GM18498 (cell line): Measurements from ENCODE around the gene IGSF21.
"Not testable (repeated sequence)": the region's sequence is repeated elsewhere in the genome, so short reads cannot be mapped to it uniquely, and the experiment has no call there.

ENCODE experiments used
- ATAC-seq: cut with Tn5 transposase; IDR thresholded peaks from one replicate; pipeline ENCODE4 v1.9.1; 2021; ENCODE audit warnings: mild to moderate bottlenecking, moderate library complexity; ENCODE audit not compliant: unreplicated experiment

The IGSF21 gene

DNA sequence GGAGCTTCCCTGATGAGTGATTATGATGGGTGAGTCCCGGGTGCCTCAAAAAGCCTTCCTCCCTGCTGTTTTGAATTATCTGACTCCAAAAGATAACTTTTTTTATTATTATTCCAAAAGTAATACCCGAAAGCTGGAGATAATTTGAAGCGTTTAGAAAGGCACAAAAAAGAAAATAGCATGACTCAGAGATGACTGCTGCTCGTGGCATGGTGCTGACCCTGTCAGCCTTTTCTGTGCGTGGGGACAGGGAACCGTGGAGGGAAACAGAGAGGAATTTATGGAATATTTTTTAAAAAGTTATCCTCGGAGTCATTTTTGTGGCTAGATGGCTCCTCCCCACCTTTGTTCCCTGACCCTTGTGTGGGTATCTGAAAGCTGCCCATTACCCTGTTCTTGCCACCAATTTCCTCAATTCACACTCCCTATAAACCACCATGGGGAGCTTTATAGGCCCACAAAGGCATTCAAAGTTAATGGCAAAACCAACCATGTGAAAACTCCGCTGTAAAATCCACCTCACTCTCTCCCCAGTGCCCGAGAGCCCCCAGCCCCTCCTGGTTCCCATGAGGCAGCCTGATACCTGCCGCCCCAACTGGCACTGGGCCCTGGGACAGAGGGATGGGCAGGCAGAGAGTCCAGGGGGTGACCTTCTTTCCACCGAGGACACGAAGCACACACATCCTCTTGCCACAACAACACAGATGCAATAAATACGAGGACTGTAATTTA, 37.5 kb downstream of the IGSF21 start:
- ATAC-seq: no peak

- no peak for ATAC-seq
These were observed 38.4 kb downstream of the IGSF21 start for GRCh38 chr1:18145851-18146618.

- no peak for ATAC-seq
These were observed 39.3 kb downstream of the IGSF21 start for GRCh38 chr1:18146886-18147285.

- ATAC-seq: no peak
These were observed 40.1 kb downstream of the IGSF21 start for GRCh38 chr1:18147672-18148071.

GRCh38 chr1:18148461-18148860, 40.9 kb downstream of the IGSF21 start:
- ATAC-seq: no peak

DNA sequence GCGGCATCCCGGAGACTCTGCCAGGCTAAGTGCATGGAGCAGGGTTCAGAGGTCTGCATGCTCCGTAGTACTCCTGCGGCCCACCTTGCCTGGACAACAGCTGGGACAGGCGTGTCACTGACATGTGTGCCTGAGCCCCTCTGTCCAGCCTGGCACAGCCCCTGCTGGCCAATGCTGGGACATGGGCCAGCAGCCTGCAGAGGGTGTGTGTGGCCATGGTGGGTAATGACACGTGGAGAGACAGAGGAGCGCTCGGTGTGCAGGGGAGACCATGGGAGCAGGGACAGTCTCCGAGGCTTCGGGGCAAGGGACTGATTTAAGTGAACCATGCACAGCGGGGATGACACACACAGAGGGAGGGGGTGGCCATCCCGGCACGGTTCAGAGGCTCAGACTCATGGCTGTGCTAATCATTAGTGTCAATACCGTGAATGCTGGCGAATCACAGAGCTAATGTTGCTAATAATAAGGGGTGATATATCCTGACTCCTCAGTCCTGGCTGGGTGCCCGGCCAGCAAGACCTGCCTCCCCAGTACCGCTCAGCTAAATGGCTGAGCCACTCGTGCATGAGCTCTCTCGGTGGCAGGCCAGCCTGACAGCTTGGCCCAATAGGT, 41.5 kb downstream of the IGSF21 start:
- ATAC-seq: no peak

- ATAC-seq: no peak
These were observed 44.0 kb downstream of the IGSF21 start for GRCh38 chr1:18151436-18152122.

DNA sequence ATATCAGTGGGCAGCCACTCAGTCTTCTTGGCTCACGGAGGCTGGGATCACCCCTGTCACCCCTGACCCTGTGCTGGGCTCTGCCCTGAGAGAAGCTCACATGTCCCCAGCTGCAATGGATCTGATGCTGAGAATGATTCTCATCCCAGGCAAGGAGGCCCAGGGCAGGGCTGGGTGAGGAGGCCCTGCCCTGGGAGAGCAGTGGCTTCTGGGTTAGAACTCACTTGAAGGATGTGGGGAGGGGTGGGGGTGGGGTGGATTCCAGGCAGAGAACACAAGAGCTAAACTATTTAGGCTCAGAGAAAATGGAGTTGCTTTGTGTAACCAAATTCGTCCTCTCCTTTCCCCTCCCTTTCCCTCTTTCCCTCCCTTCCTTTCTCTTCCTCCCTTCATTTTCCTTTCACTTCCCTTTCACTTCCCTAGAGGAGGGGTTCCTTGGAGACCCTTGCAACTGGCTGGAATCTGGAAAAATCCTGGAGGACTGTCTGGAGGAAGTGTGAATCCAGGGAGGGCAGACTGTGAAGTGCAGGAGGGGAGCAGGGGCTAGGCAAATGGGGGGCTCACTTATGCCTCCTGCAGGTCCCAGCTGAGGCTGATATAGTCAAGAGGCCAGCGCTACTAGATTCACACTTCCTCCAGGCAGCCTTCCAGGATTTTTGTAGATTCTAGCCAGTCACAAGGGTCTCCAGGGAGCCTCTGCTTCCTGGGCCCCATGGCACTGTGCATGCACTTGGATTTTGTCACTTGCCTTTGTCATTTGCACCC, 47.0 kb downstream of the IGSF21 start:
- ATAC-seq: no peak

GRCh38 chr1:18155881-18156385, 48.3 kb downstream of the IGSF21 start:
- no peak for ATAC-seq

DNA sequence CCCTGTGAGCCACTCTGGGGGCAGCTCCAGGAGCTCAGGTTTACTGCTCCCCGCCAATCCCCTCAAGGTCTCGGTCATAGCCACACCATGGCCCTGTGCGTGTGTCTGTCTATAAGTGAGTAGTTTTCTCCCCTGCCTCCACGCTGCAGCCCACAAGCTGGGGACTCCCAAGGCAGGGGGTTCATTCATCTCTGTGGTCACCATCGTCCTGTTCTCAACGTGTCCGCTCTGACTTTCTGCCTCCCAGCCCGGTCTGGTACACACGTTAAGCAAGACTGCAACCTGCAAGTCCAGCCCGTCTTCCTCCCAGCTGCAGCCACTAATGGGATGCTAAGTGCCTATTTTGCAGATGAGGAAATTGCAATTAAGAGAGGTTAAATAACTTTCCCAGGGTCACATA, 49.8 kb downstream of the IGSF21 start:
- no peak for ATAC-seq

- ATAC-seq: no peak
These were observed 50.4 kb downstream of the IGSF21 start for GRCh38 chr1:18157968-18158367.

GRCh38 chr1:18158714-18159113, 51.1 kb downstream of the IGSF21 start:
- ATAC-seq: no peak

GRCh38 chr1:18160290-18160942, 52.8 kb downstream of the IGSF21 start:
- ATAC-seq: no peak

GRCh38 chr1:18161690-18162089, 54.1 kb downstream of the IGSF21 start:
- no peak for ATAC-seq

DNA sequence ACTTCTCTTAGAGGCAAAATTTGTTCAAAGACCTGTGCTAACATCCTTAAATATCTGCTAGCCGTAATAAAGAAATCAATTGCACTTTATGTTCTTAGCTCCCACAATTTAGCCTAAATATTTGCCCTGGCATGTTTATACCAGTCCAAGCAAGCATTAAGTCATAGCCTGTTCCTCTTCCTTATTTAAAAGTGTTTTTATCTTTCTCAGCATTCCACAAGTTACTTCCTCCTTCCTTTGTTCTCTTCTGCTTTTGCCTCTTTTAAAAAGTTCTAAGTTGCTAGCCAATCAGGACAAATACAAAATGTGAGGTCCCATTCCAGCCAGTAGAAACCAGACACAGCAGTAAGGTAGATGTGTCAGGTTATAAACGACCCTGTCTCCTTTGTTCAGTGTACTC, 58.0 kb downstream of the IGSF21 start:
- not testable (repeated sequence) for ATAC-seq

- no peak for ATAC-seq
These were observed 58.7 kb downstream of the IGSF21 start for GRCh38 chr1:18166341-18166740.

- ATAC-seq: no peak
These were observed 59.3 kb downstream of the IGSF21 start for GRCh38 chr1:18166929-18167328.

- ATAC-seq: no peak
These were observed 62.8 kb downstream of the IGSF21 start for GRCh38 chr1:18170444-18170843.

DNA sequence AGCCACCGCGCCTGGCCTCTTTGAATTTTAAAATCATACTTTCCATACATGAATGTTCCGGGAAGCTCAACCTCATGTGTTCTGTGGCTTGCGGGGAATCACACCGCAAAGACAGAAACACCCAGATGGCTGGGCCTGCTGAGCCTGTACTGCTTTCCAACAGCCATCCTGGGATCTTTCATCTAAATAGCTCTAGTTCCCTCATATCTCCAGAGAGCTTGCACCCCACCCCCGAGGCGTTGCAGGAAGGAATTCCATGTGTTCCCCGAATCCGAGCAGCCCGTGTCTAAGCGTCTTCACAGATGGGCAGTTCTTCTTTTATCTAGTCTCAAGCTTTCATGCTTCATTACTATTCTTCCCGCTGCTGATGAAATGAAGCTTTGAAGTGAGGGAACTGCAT, 66.4 kb downstream of the IGSF21 start:
- no peak for ATAC-seq

DNA sequence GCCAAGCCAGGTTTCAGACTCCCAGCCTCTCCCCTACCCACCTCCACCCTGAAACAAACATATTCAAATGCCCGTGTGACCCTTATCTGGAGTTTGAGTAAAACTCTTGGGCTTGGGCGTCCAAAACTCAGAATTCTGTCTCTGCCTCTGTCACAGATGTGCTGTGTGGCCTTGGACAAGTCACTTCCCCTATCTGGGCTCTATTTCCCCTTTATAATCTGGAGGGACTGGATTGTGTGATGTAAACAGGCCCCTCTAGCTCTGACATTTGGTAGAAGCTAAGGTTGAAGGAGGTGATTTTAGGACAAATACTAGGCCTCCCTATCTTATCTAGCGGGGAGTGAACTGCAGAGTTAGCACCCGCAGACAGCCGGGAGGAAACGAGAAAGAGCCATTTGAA, 67.5 kb downstream of the IGSF21 start:
- no peak for ATAC-seq
